HEK293T (cell line): ENCODE measurements around the gene ADH1C.

Source experiments
- ARNT ChIP-seq: fragments of 450-650 bp; IDR thresholded peaks from 2 replicates; pipeline ENCODE4 v1.6.1; 2017; ENCODE audit warnings: mild to moderate bottlenecking
- FOXA1 ChIP-seq: fragments of 450-650 bp; IDR thresholded peaks from 2 replicates; pipeline ENCODE4 v1.6.1; 2016; ENCODE audit warnings: mild to moderate bottlenecking
- FOXK2 ChIP-seq: fragments of 450-650 bp; IDR thresholded peaks from 2 replicates; pipeline ENCODE4 v1.6.1; 2016; ENCODE audit warnings: mild to moderate bottlenecking
- LEF1 ChIP-seq: fragments of 450-650 bp; IDR thresholded peaks from 2 replicates; pipeline ENCODE4 v1.6.1; 2017; ENCODE audit warnings: mild to moderate bottlenecking, borderline replicate concordance
- NFRKB ChIP-seq: fragments of 450-650 bp; IDR thresholded peaks from 2 replicates; pipeline ENCODE4 v1.6.1; 2016; ENCODE audit warnings: mild to moderate bottlenecking, moderate library complexity
- SUZ12 ChIP-seq: fragments of 450-650 bp; IDR thresholded peaks from 2 replicates; pipeline ENCODE4 v1.6.1; 2016; ENCODE audit warnings: mild to moderate bottlenecking
- TARDBP ChIP-seq: fragments of 450-650 bp; IDR thresholded peaks from 2 replicates; pipeline ENCODE4 v1.6.1; 2016

DNA sequence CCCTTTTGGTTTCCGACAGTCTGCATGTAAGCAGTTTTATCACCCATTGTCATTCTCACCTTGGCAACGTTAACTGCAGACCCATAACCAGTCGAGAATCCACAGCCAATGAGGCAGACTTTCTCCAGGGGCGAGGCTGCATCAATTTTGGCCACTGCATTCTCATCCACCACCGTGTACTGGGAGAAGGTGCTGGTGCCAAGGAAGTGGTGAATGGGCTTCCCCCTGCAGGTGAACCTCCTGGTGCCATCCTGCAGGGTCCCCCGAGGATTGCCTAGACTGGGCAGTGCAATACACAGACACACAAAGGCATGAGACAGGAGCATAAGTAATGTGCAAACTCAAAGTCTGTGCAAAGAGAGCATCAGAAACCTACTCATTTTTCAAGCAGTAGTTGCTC is 36.7 kb downstream of the ADH1C start:
- no peak for TF ChIP-seq FOXK2
- no peak for TF ChIP-seq FOXA1
- TF ChIP-seq SUZ12: no peak
- TF ChIP-seq ARNT: no peak
- no peak for TF ChIP-seq TARDBP
- no peak for TF ChIP-seq NFRKB
- TF ChIP-seq LEF1: no peak
